ENCODE results near the gene ZFAND3.

ZFAND3 gene

GRCh38 chr6:38158762-38159350 lies 339.3 kb downstream of the ZFAND3 start:
- DNase-seq: no peak

- DNase-seq: no peak
Measured at GRCh38 chr6:38159596-38159995, 340.1 kb downstream of the ZFAND3 start.

- DNase-seq: no peak
Measured at GRCh38 chr6:38160831-38161230, 341.3 kb downstream of the ZFAND3 start.

GRCh38 chr6:38161331-38161730 lies 341.8 kb downstream of the ZFAND3 start:
- no peak for DNase-seq

- no peak for DNase-seq
Measured at GRCh38 chr6:38161754-38162492, 342.4 kb downstream of the ZFAND3 start.

- no peak for DNase-seq
Measured at GRCh38 chr6:38162493-38163185, 343.1 kb downstream of the ZFAND3 start.

- no peak for DNase-seq
Measured at GRCh38 chr6:38163186-38164130, 343.9 kb downstream of the ZFAND3 start.

- DNase-seq: no peak
Measured at GRCh38 chr6:38164131-38164481, 344.6 kb downstream of the ZFAND3 start.

GRCh38 chr6:38164671-38165108 lies 345.2 kb downstream of the ZFAND3 start:
- no peak for DNase-seq

- no peak for DNase-seq
Measured at GRCh38 chr6:38166411-38167240, 347.1 kb downstream of the ZFAND3 start.

GRCh38 chr6:38167598-38167997 lies 348.1 kb downstream of the ZFAND3 start:
- DNase-seq: no peak

- no peak for DNase-seq
Measured at GRCh38 chr6:38168126-38168525, 348.6 kb downstream of the ZFAND3 start.

- no peak for DNase-seq
Measured at GRCh38 chr6:38168699-38169098, 349.2 kb downstream of the ZFAND3 start.

- no peak for DNase-seq
Measured at GRCh38 chr6:38169221-38169976, 349.9 kb downstream of the ZFAND3 start.

- no peak for DNase-seq
Measured at GRCh38 chr6:38169977-38170526, 350.5 kb downstream of the ZFAND3 start.

- no peak for DNase-seq
Measured at GRCh38 chr6:38170666-38171355, 351.3 kb downstream of the ZFAND3 start.

- DNase-seq: no peak
Measured at GRCh38 chr6:38171997-38172738, 352.6 kb downstream of the ZFAND3 start.

GRCh38 chr6:38172739-38173410 lies 353.3 kb downstream of the ZFAND3 start:
- no peak for DNase-seq

- no peak for DNase-seq
Measured at GRCh38 chr6:38173909-38174308, 354.4 kb downstream of the ZFAND3 start.
